ENCODE data around the gene GYPC.

- TF ChIP-seq POLR2A (IDR thresholded peaks at IDR 0.05; ENCODE audit: low read depth, low read length) (no peak), CTCF (conservative IDR thresholded peaks at IDR 0.05; ENCODE audit: low read depth, low read length) (no peak)
Observed at GRCh38 chr2:126646026-126646425, 9.9 kb upstream of the GYPC start.
